K562 (cell line): ENCODE data around the gene ARHGEF40.

ENCODE experiments used
- CTCF ChIP-seq, 3 experiments: IDR thresholded peaks in 2 of 3; conservative IDR thresholded peaks in 1 of 3; 2 replicates each; pipeline ENCODE4 v1.5.1; 2011 to 2012; ENCODE audit warnings: low read length in 3 of 3, mild to moderate bottlenecking in 3 of 3, control low read depth in 2 of 3, improper control_type of control experiment in 1 of 3, inconsistent platforms in 1 of 3, low read depth in 1 of 3, mixed read lengths in 1 of 3, moderate library complexity in 1 of 3; ENCODE audit not compliant: insufficient read depth in 2 of 3
- EHMT2 ChIP-seq: fragments of 450-650 bp; IDR thresholded peaks from 2 replicates; pipeline ENCODE4 v1.6.1; 2018; ENCODE audit warnings: antibody characterized with exemption
- HNRNPLL ChIP-seq: fragments of 200-400 bp; formaldehyde crosslinking; IDR thresholded peaks from 2 replicates; pipeline ENCODE4 v1.6.1; 2017; ENCODE audit warnings: low read length, low read depth, mild to moderate bottlenecking; ENCODE audit not compliant: poor library complexity, severe bottlenecking
- MEF2A ChIP-seq: IDR thresholded peaks from 2 replicates; pipeline ENCODE4 v1.6.1; 2011; ENCODE audit warnings: low read depth, mild to moderate bottlenecking, low read length, moderate library complexity; ENCODE audit not compliant: control insufficient read depth
- NFIC ChIP-seq: fragments of 450-650 bp; IDR thresholded peaks from 2 replicates; pipeline ENCODE4 v1.6.1; 2017; ENCODE audit warnings: mild to moderate bottlenecking, inconsistent platforms
- POLR2A ChIP-seq: fragments of 450-650 bp; conservative IDR thresholded peaks from 2 replicates; pipeline ENCODE4 v1.6.1; 2016
- POLR2AphosphoS5 ChIP-seq: IDR thresholded peaks from 2 replicates; pipeline ENCODE4 v1.6.1; 2011; ENCODE audit warnings: mild to moderate bottlenecking, low read depth, low read length, moderate library complexity; ENCODE audit not compliant: control insufficient read depth, insufficient read depth
- SIN3A ChIP-seq, 2 experiments: fragments of 150-350 bp in 1 of 2; IDR thresholded peaks; 2 replicates each; pipeline ENCODE4 v1.6.1; 2011 to 2016; ENCODE audit warnings: borderline replicate concordance in 2 of 2, low read depth in 2 of 2, low read length in 2 of 2, mild to moderate bottlenecking in 2 of 2, moderate library complexity in 2 of 2; ENCODE audit not compliant: control insufficient read depth in 1 of 2
- SMAD3 ChIP-seq: fragments of 450-650 bp; formaldehyde crosslinking; conservative IDR thresholded peaks from 2 replicates; pipeline ENCODE4 v1.4.0; 2020; ENCODE audit warnings: mild to moderate bottlenecking
- SNIP1 ChIP-seq: fragments of 450-650 bp; IDR thresholded peaks from 2 replicates; pipeline ENCODE4 v1.7.1; 2017; ENCODE audit warnings: low read depth, mild to moderate bottlenecking
- ZNF280A ChIP-seq: fragments of 450-650 bp; IDR thresholded peaks from 2 replicates; pipeline ENCODE4 v1.6.1; 2018; ENCODE audit warnings: mild to moderate bottlenecking, low read depth; ENCODE audit not compliant: partially characterized antibody
- TF ChIP-seq, protein P1 (sequence below): sonication (generic); formaldehyde crosslinking; IDR thresholded peaks from 2 replicates; pipeline ENCODE4 v1.8.1; 2023; ENCODE audit warnings: mild to moderate bottlenecking, missing genetic modification reagents
- TF ChIP-seq, protein P2 (sequence below): sonication (generic); formaldehyde crosslinking; IDR thresholded peaks from 2 replicates; pipeline ENCODE4 v1.8.1; 2022; ENCODE audit warnings: missing genetic modification reagents
- TF ChIP-seq, protein P3 (sequence below): fragments of 250-450 bp; sonication (Bioruptor Pico); IDR thresholded peaks from 2 replicates; pipeline ENCODE4 v1.5.0; 2020; ENCODE audit warnings: mild to moderate bottlenecking, borderline replicate concordance

GRCh38 chr14:21089271-21089670, 19.2 kb downstream of the ARHGEF40 start:
- TF ChIP-seq, protein P1, sequence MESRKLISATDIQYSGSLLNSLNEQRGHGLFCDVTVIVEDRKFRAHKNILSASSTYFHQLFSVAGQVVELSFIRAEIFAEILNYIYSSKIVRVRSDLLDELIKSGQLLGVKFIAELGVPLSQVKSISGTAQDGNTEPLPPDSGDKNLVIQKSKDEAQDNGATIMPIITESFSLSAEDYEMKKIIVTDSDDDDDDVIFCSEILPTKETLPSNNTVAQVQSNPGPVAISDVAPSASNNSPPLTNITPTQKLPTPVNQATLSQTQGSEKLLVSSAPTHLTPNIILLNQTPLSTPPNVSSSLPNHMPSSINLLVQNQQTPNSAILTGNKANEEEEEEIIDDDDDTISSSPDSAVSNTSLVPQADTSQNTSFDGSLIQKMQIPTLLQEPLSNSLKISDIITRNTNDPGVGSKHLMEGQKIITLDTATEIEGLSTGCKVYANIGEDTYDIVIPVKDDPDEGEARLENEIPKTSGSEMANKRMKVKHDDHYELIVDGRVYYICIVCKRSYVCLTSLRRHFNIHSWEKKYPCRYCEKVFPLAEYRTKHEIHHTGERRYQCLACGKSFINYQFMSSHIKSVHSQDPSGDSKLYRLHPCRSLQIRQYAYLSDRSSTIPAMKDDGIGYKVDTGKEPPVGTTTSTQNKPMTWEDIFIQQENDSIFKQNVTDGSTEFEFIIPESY = no peak
- TF ChIP-seq, protein P2, sequence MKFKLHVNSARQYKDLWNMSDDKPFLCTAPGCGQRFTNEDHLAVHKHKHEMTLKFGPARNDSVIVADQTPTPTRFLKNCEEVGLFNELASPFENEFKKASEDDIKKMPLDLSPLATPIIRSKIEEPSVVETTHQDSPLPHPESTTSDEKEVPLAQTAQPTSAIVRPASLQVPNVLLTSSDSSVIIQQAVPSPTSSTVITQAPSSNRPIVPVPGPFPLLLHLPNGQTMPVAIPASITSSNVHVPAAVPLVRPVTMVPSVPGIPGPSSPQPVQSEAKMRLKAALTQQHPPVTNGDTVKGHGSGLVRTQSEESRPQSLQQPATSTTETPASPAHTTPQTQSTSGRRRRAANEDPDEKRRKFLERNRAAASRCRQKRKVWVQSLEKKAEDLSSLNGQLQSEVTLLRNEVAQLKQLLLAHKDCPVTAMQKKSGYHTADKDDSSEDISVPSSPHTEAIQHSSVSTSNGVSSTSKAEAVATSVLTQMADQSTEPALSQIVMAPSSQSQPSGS (CRISPR knock-in tag) = no peak
- TF ChIP-seq SIN3A (IDR thresholded peaks at IDR 0.05; ENCODE audit: borderline replicate concordance in 2 of 2, control insufficient read depth in 1 of 2, low read depth in 2 of 2, low read length in 2 of 2) (no peak), ZNF280A (no peak), EHMT2 (no peak), NFIC (no peak), HNRNPLL (no peak), POLR2AphosphoS5 (no peak), CTCF (IDR thresholded peaks at IDR 0.05 in 2 of 3, conservative IDR thresholded peaks at IDR 0.05 in 1 of 3; ENCODE audit: insufficient read depth in 2 of 3, low read depth in 1 of 3, low read length in 3 of 3) (no peak), SMAD3 (CRISPR knock-in tag) (no peak), SNIP1 (no peak), POLR2A (no peak), MEF2A (no peak)
- TF ChIP-seq, protein P3, sequence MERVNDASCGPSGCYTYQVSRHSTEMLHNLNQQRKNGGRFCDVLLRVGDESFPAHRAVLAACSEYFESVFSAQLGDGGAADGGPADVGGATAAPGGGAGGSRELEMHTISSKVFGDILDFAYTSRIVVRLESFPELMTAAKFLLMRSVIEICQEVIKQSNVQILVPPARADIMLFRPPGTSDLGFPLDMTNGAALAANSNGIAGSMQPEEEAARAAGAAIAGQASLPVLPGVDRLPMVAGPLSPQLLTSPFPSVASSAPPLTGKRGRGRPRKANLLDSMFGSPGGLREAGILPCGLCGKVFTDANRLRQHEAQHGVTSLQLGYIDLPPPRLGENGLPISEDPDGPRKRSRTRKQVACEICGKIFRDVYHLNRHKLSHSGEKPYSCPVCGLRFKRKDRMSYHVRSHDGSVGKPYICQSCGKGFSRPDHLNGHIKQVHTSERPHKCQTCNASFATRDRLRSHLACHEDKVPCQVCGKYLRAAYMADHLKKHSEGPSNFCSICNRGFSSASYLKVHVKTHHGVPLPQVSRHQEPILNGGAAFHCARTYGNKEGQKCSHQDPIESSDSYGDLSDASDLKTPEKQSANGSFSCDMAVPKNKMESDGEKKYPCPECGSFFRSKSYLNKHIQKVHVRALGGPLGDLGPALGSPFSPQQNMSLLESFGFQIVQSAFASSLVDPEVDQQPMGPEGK (CRISPR knock-in tag) = no peak
